Transverse colon (tissue), 4 donors: ENCODE results near the gene TTC21A. TPM values are rescaled to one million over a fixed set of nuclear protein-coding genes. Genes with fewer than 3 reads are reported as not detected.

Experiments used
- small RNA-seq, 4 donors: library from RNA; depleted of rRNA; stranded (forward); fragments of <200 nt; gene quantifications; one replicate each; pipeline ENCODE3, GENCODE V24; 2016
- total RNA-seq, 4 donors: library from RNA; depleted of rRNA; stranded (reverse); fragments of >200 nt; gene quantifications; one replicate each; pipeline ENCODE4 v1.1.0, GENCODE V29; 2016

The TTC21A gene
- total RNA-seq, 4 donors from 2014 or later = 6.8 to 101 (median 30.3) TPM

Small RNA genes lying within 50 kb of the gene (small RNA-seq; reads per million reads assigned to genes)
- 0 reads per million in 4 donors for gene RF00017

Other genes starting within 250 kb of the TTC21A start
- 1 to 10 TPM in 1 of 4 donors, under 1 TPM in 3; 0.27 to 1.9 (median 0.36) TPM for gene SCN11A, start 55.7 kb upstream of the TTC21A start, total RNA-seq
- 10 to 100 TPM; 31.0 to 47.6 (median 36.2) TPM for gene WDR48, start 55.7 kb upstream of the TTC21A start, total RNA-seq
- 100 to 1,000 TPM in 1 of 4 donors, 10 to 100 TPM in 3; 86.8 to 135 (median 96.3) TPM for gene GORASP1, start 53 bp upstream of the TTC21A start, total RNA-seq
- gene CSRNP1, start 45.9 kb downstream of the TTC21A start, total RNA-seq = 100 to 1,000 TPM in 1 of 4 donors, 10 to 100 TPM in 3; 10.9 to 112 (median 38.4) TPM
- gene XIRP1, start 84.9 kb downstream of the TTC21A start, total RNA-seq = 1 to 10 TPM in 1 of 4 donors, under 1 TPM in 1, not detected in 2; 0.40 to 6.0 TPM
- under 1 TPM in 1 of 4 donors, not detected in 3; 0.32 TPM for gene CX3CR1, start 172.4 kb downstream of the TTC21A start, total RNA-seq
- gene CCR8, start 222.0 kb downstream of the TTC21A start, total RNA-seq = not detected